IMR-90 (cell line): Measurements from ENCODE around the gene MAPKAPK2.

Experiments used
- BHLHE40 ChIP-seq: fragments of 150-350 bp; IDR thresholded peaks from 2 replicates; pipeline ENCODE4 v1.6.1; 2016; ENCODE audit warnings: mild to moderate bottlenecking, low read depth, low read length
- CEBPB ChIP-seq: IDR thresholded peaks from 2 replicates; pipeline ENCODE4 v1.6.1; 2012; ENCODE audit warnings: low read depth, low read length, improper control_type of control experiment
- CHD1 ChIP-seq: IDR thresholded peaks from 2 replicates; pipeline ENCODE4 v1.6.1; 2012; ENCODE audit warnings: low read depth, low read length, improper control_type of control experiment
- CTCF ChIP-seq: conservative IDR thresholded peaks from 2 replicates; pipeline ENCODE4 v1.5.1; 2012; ENCODE audit warnings: mild to moderate bottlenecking, low read depth, low read length, improper control_type of control experiment
- FOS ChIP-seq: fragments of 150-350 bp; IDR thresholded peaks from 2 replicates; pipeline ENCODE4 v1.6.1; 2016; ENCODE audit warnings: low read depth, low read length
- MAFK ChIP-seq: IDR thresholded peaks from 2 replicates; pipeline ENCODE4 v1.6.1; 2012; ENCODE audit warnings: low read depth, low read length, improper control_type of control experiment
- MXI1 ChIP-seq: IDR thresholded peaks from 2 replicates; pipeline ENCODE4 v1.6.1; 2012; ENCODE audit warnings: low read depth, mild to moderate bottlenecking, low read length, moderate library complexity, borderline replicate concordance
- POLR2A ChIP-seq: IDR thresholded peaks from 2 replicates; pipeline ENCODE4 v1.6.1; 2012; ENCODE audit warnings: mild to moderate bottlenecking, low read depth, low read length
- RAD21 ChIP-seq: IDR thresholded peaks from 2 replicates; pipeline ENCODE4 v1.6.1; 2012; ENCODE audit warnings: low read length, improper control_type of control experiment
- SMC3 ChIP-seq: fragments of 150-350 bp; IDR thresholded peaks from 2 replicates; pipeline ENCODE4 v1.6.1; 2016; ENCODE audit warnings: low read depth, mild to moderate bottlenecking, antibody characterized with exemption, low read length, moderate library complexity
- USF2 ChIP-seq: fragments of 150-350 bp; IDR thresholded peaks from 2 replicates; pipeline ENCODE4 v1.6.1; 2017; ENCODE audit warnings: mild to moderate bottlenecking, antibody characterized with exemption, low read length, low read depth

- TF ChIP-seq CTCF (no peak), SMC3 (no peak), POLR2A (no peak), USF2 (no peak), MXI1 (no peak), CEBPB (no peak), MAFK (no peak), RAD21 (no peak), CHD1 (no peak), FOS (no peak), BHLHE40 (no peak)
Observed at GRCh38 chr1:206657751-206658150, 27.0 kb upstream of the MAPKAPK2 start.
